ENCODE results near the gene ARL15. TPM values are rescaled to one million over a fixed set of nuclear protein-coding genes. Genes with fewer than 3 reads are reported as not detected.

The ARL15 gene
- total RNA-seq, 1 donor, result 28.1 TPM

- no peak for DNase-seq (ENCODE audit: low read depth)
- no peak overlapping the region for H3K4me3 ChIP-seq (ENCODE audit: low read depth, low read length)
- TF ChIP-seq CTCF (IDR thresholded peaks at IDR 0.05; ENCODE audit: insufficient read depth, low read depth, low read length), result no peak
Observed at GRCh38 chr5:54088081-54088480, 222.3 kb downstream of the ARL15 start.

GRCh38 chr5:54087436-54087835 is 222.9 kb downstream of the ARL15 start:
- no peak for TF ChIP-seq CTCF (IDR thresholded peaks at IDR 0.05; ENCODE audit: insufficient read depth, low read depth, low read length)
- peak; percentile 88 for DNase-seq (ENCODE audit: low read depth)
- no peak overlapping the region for H3K4me3 ChIP-seq (ENCODE audit: low read depth, low read length)

GRCh38 chr5:54086191-54086590 is 224.2 kb downstream of the ARL15 start:
- no peak overlapping the region for H3K4me3 ChIP-seq (ENCODE audit: low read depth, low read length)
- DNase-seq (ENCODE audit: low read depth), result peak; percentile 65
- TF ChIP-seq CTCF (IDR thresholded peaks at IDR 0.05; ENCODE audit: insufficient read depth, low read depth, low read length), result no peak

- TF ChIP-seq CTCF (IDR thresholded peaks at IDR 0.05; ENCODE audit: insufficient read depth, low read depth, low read length), result no peak
Observed at GRCh38 chr5:54084696-54085095, 225.7 kb downstream of the ARL15 start.

GRCh38 chr5:54083851-54084250 is 226.5 kb downstream of the ARL15 start:
- DNase-seq (ENCODE audit: low read depth), result no peak
- H3K4me3 ChIP-seq (ENCODE audit: low read depth, low read length), result no peak overlapping the region
- no peak for TF ChIP-seq CTCF (IDR thresholded peaks at IDR 0.05; ENCODE audit: insufficient read depth, low read depth, low read length)

More at GRCh38 chr5:54084696-54085095, 225.7 kb downstream of the ARL15 start:
- H3K4me3 ChIP-seq (ENCODE audit: low read depth, low read length), result no peak overlapping the region
- DNase-seq (ENCODE audit: low read depth), result no peak

- no peak for TF ChIP-seq CTCF (IDR thresholded peaks at IDR 0.05; ENCODE audit: insufficient read depth, low read depth, low read length)
- no peak overlapping the region for H3K4me3 ChIP-seq (ENCODE audit: low read depth, low read length)
- DNase-seq (ENCODE audit: low read depth), result no peak
Observed at GRCh38 chr5:54083245-54083644, 227.1 kb downstream of the ARL15 start.

- TF ChIP-seq CTCF (IDR thresholded peaks at IDR 0.05; ENCODE audit: insufficient read depth, low read depth, low read length), result no peak
- DNase-seq (ENCODE audit: low read depth), result no peak
- H3K4me3 ChIP-seq (ENCODE audit: low read depth, low read length), result no peak overlapping the region
Observed at GRCh38 chr5:54081415-54081814, 229.0 kb downstream of the ARL15 start.

All from fibroblast of villous mesenchyme (primary cell).